Measurements from ENCODE around the gene CRABP1.

The CRABP1 gene

GRCh38 chr15:78384651-78385050, 44.5 kb downstream of the CRABP1 start:
- TF ChIP-seq TAF1 (IDR thresholded peaks at IDR 0.05; ENCODE audit: low read depth, low read length) (no peak), POLR2A (IDR thresholded peaks at IDR 0.05; ENCODE audit: low read depth, low read length) (no peak), SPI1 (IDR thresholded peaks at IDR 0.05; ENCODE audit: low read depth, low read length) (no peak), PAX5 (IDR thresholded peaks at IDR 0.05; ENCODE audit: insufficient read depth, low read length, severe bottlenecking) (no peak), POU2F2 (IDR thresholded peaks at IDR 0.05; ENCODE audit: low read depth, low read length) (no peak), POLR2AphosphoS5 (IDR thresholded peaks at IDR 0.05; ENCODE audit: low read depth, low read length) (no peak)
- no peak for DNase-seq (ENCODE audit: insufficient read length, low spot score)
- no peak for FAIRE-seq

- TF ChIP-seq TAF1 (IDR thresholded peaks at IDR 0.05; ENCODE audit: low read depth, low read length) (no peak), PAX5 (IDR thresholded peaks at IDR 0.05; ENCODE audit: insufficient read depth, low read length, severe bottlenecking) (no peak), SPI1 (IDR thresholded peaks at IDR 0.05; ENCODE audit: low read depth, low read length) (no peak), POLR2A (IDR thresholded peaks at IDR 0.05; ENCODE audit: low read depth, low read length) (no peak), POLR2AphosphoS5 (IDR thresholded peaks at IDR 0.05; ENCODE audit: low read depth, low read length) (no peak), POU2F2 (IDR thresholded peaks at IDR 0.05; ENCODE audit: low read depth, low read length) (no peak)
- FAIRE-seq (no peak), DNase-seq (ENCODE audit: insufficient read length, low spot score) (no peak)
Measured at GRCh38 chr15:78387246-78388037, 47.3 kb downstream of the CRABP1 start.

- FAIRE-seq (no peak), DNase-seq (ENCODE audit: insufficient read length, low spot score) (no peak)
- TF ChIP-seq POLR2AphosphoS5 (IDR thresholded peaks at IDR 0.05; ENCODE audit: low read depth, low read length) (no peak), TAF1 (IDR thresholded peaks at IDR 0.05; ENCODE audit: low read depth, low read length) (no peak), SPI1 (IDR thresholded peaks at IDR 0.05; ENCODE audit: low read depth, low read length) (no peak), POU2F2 (IDR thresholded peaks at IDR 0.05; ENCODE audit: low read depth, low read length) (no peak), PAX5 (IDR thresholded peaks at IDR 0.05; ENCODE audit: insufficient read depth, low read length, severe bottlenecking) (no peak), POLR2A (IDR thresholded peaks at IDR 0.05; ENCODE audit: low read depth, low read length) (no peak)
Measured at GRCh38 chr15:78388865-78389264, 48.7 kb downstream of the CRABP1 start.

- no peak for FAIRE-seq
- TF ChIP-seq POU2F2 (IDR thresholded peaks at IDR 0.05; ENCODE audit: low read depth, low read length) (no peak), POLR2AphosphoS5 (IDR thresholded peaks at IDR 0.05; ENCODE audit: low read depth, low read length) (no peak), POLR2A (IDR thresholded peaks at IDR 0.05; ENCODE audit: low read depth, low read length) (no peak), PAX5 (IDR thresholded peaks at IDR 0.05; ENCODE audit: insufficient read depth, low read length, severe bottlenecking) (no peak), SPI1 (IDR thresholded peaks at IDR 0.05; ENCODE audit: low read depth, low read length) (no peak), TAF1 (IDR thresholded peaks at IDR 0.05; ENCODE audit: low read depth, low read length) (no peak)
Measured at GRCh38 chr15:78389322-78389721, 49.2 kb downstream of the CRABP1 start.

GRCh38 chr15:78389738-78390137, 49.6 kb downstream of the CRABP1 start:
- no peak for FAIRE-seq
- TF ChIP-seq PAX5 (IDR thresholded peaks at IDR 0.05; ENCODE audit: insufficient read depth, low read length, severe bottlenecking) (no peak), SPI1 (IDR thresholded peaks at IDR 0.05; ENCODE audit: low read depth, low read length) (no peak), POLR2A (IDR thresholded peaks at IDR 0.05; ENCODE audit: low read depth, low read length) (no peak), POLR2AphosphoS5 (IDR thresholded peaks at IDR 0.05; ENCODE audit: low read depth, low read length) (no peak), POU2F2 (IDR thresholded peaks at IDR 0.05; ENCODE audit: low read depth, low read length) (no peak), TAF1 (IDR thresholded peaks at IDR 0.05; ENCODE audit: low read depth, low read length) (no peak)
- DNase-seq (ENCODE audit: insufficient read length, low spot score): no peak

More at GRCh38 chr15:78389322-78389721, 49.2 kb downstream of the CRABP1 start:
- no peak for DNase-seq (ENCODE audit: insufficient read length, low spot score)

GRCh38 chr15:78390242-78390641, 50.1 kb downstream of the CRABP1 start:
- TF ChIP-seq POLR2A (IDR thresholded peaks at IDR 0.05; ENCODE audit: low read depth, low read length): no peak
- TF ChIP-seq POLR2AphosphoS5 (IDR thresholded peaks at IDR 0.05; ENCODE audit: low read depth, low read length): no peak
- TF ChIP-seq TAF1 (IDR thresholded peaks at IDR 0.05; ENCODE audit: low read depth, low read length): no peak
- no peak for TF ChIP-seq PAX5 (IDR thresholded peaks at IDR 0.05; ENCODE audit: insufficient read depth, low read length, severe bottlenecking)
- TF ChIP-seq POU2F2 (IDR thresholded peaks at IDR 0.05; ENCODE audit: low read depth, low read length): no peak
- no peak for TF ChIP-seq SPI1 (IDR thresholded peaks at IDR 0.05; ENCODE audit: low read depth, low read length)
- DNase-seq (ENCODE audit: insufficient read length, low spot score) (no peak), FAIRE-seq (no peak)

- DNase-seq (ENCODE audit: insufficient read length, low spot score): no peak
- no peak for FAIRE-seq
- TF ChIP-seq PAX5 (IDR thresholded peaks at IDR 0.05; ENCODE audit: insufficient read depth, low read length, severe bottlenecking) (no peak), SPI1 (IDR thresholded peaks at IDR 0.05; ENCODE audit: low read depth, low read length) (no peak), TAF1 (IDR thresholded peaks at IDR 0.05; ENCODE audit: low read depth, low read length) (no peak), POLR2AphosphoS5 (IDR thresholded peaks at IDR 0.05; ENCODE audit: low read depth, low read length) (no peak), POU2F2 (IDR thresholded peaks at IDR 0.05; ENCODE audit: low read depth, low read length) (no peak), POLR2A (IDR thresholded peaks at IDR 0.05; ENCODE audit: low read depth, low read length) (no peak)
Measured at GRCh38 chr15:78390826-78391225, 50.7 kb downstream of the CRABP1 start.

- FAIRE-seq (no peak), DNase-seq (ENCODE audit: insufficient read length, low spot score) (no peak)
- TF ChIP-seq PAX5 (IDR thresholded peaks at IDR 0.05; ENCODE audit: insufficient read depth, low read length, severe bottlenecking) (no peak), SPI1 (IDR thresholded peaks at IDR 0.05; ENCODE audit: low read depth, low read length) (no peak), TAF1 (IDR thresholded peaks at IDR 0.05; ENCODE audit: low read depth, low read length) (no peak), POLR2A (IDR thresholded peaks at IDR 0.05; ENCODE audit: low read depth, low read length) (no peak), POLR2AphosphoS5 (IDR thresholded peaks at IDR 0.05; ENCODE audit: low read depth, low read length) (no peak), POU2F2 (IDR thresholded peaks at IDR 0.05; ENCODE audit: low read depth, low read length) (no peak)
Measured at GRCh38 chr15:78391781-78392180, 51.6 kb downstream of the CRABP1 start.

- no peak for TF ChIP-seq SPI1 (IDR thresholded peaks at IDR 0.05; ENCODE audit: low read depth, low read length)
- no peak for TF ChIP-seq POLR2A (IDR thresholded peaks at IDR 0.05; ENCODE audit: low read depth, low read length)
- no peak for TF ChIP-seq TAF1 (IDR thresholded peaks at IDR 0.05; ENCODE audit: low read depth, low read length)
- no peak for TF ChIP-seq POU2F2 (IDR thresholded peaks at IDR 0.05; ENCODE audit: low read depth, low read length)
- no peak for TF ChIP-seq POLR2AphosphoS5 (IDR thresholded peaks at IDR 0.05; ENCODE audit: low read depth, low read length)
- TF ChIP-seq PAX5 (IDR thresholded peaks at IDR 0.05; ENCODE audit: insufficient read depth, low read length, severe bottlenecking): no peak
- no peak for FAIRE-seq
- no peak for DNase-seq (ENCODE audit: insufficient read length, low spot score)
Measured at GRCh38 chr15:78392430-78392829, 52.3 kb downstream of the CRABP1 start.

All from GM12891 (cell line).